HepG2 (cell line): ENCODE measurements around the gene MACROD2. TPM values are rescaled to one million over a fixed set of nuclear protein-coding genes. Genes with fewer than 3 reads are reported as not detected.

Experiments used
- ATAC-seq: fragments of 200-7000 bp; cut with Tn5 transposase; 3 replicates; pipeline ENCODE4 v1.9.1; 2020; ENCODE audit warnings: mild to moderate bottlenecking, moderate library complexity
- BruUV-seq: library from RNA; stranded (reverse); fragments of 400-500 nt; replicated peaks from 2 replicates; lab custom pipeline; 2021; lab: Mats Ljungman, UMichigan
- CTCF ChIA-PET: fragments of 300-600 bp; formaldehyde crosslinking; extraction: SDS; loops from one replicate; lab custom pipeline; 2021; ENCODE audit warnings: low total read pairs, inconsistent platforms, low intra/inter-chr PET ratio; lab: Yijun Ruan, JAX
- POLR2A ChIA-PET: fragments of 350-600 bp; sonication (Branson Sonifier 250); formaldehyde crosslinking; loops from one replicate; lab custom pipeline; 2020; ENCODE audit warnings: antibody characterized with exemption, inconsistent platforms; lab: Yijun Ruan, JAX
- DNase-seq: peaks from one replicate; pipeline ENCODE4 v3.0.0-alpha.2; 2015; ENCODE audit warnings: low spot score
- FAIRE-seq: peaks from 3 replicates; lab custom pipeline; 2011; peaks lifted over from hg19 to GRCh38; lab: Jason Lieb, UNC
- H2AFZ ChIP-seq: one replicate; pipeline ENCODE4 v1.6.1; 2011; ENCODE audit warnings: low read length, inconsistent platforms
- H3K27ac ChIP-seq: fragments of 300-600 bp; 3 replicates; pipeline ENCODE4 v1.8.0; 2011; ENCODE audit warnings: mixed run types, mild to moderate bottlenecking, mixed read lengths, low read length, inconsistent platforms; ENCODE audit not compliant: insufficient read depth; ENCODE audit errors: extremely low read length
- H3K27me3 ChIP-seq, 2 experiments: fragments of 200-600 bp in 1 of 2; 2 replicates in 1 of 2; 3 replicates in 1 of 2; pipeline versions ENCODE4 v1.6.0 to v1.8.0; 2011; ENCODE audit warnings: low read length in 2 of 2, mild to moderate bottlenecking in 2 of 2, moderate library complexity in 2 of 2, inconsistent platforms in 1 of 2; ENCODE audit not compliant: insufficient read depth in 2 of 2, control insufficient read depth in 1 of 2
- H3K36me3 ChIP-seq, 2 experiments: fragments of 200-600 bp in 1 of 2; replicated peaks in 1 of 2; 2 replicates in 1 of 2; 3 replicates in 1 of 2; pipeline versions ENCODE4 v1.5.1 to v1.8.0; 2011; ENCODE audit warnings: low read length in 2 of 2, inconsistent platforms in 1 of 2; ENCODE audit not compliant: insufficient read depth in 2 of 2, control insufficient read depth in 1 of 2
- H3K4me1 ChIP-seq: 2 replicates; pipeline ENCODE4 v1.5.1; 2012; ENCODE audit warnings: low read length, inconsistent platforms; ENCODE audit not compliant: insufficient read depth
- H3K4me2 ChIP-seq: 2 replicates; pipeline ENCODE4 v1.6.0; 2011; ENCODE audit warnings: low read depth, low read length, inconsistent platforms
- H3K4me3 ChIP-seq, 3 experiments: fragments of 200-600 bp in 1 of 3; sonication (generic), shearing (Covaris generic) in 1 of 3; replicated peaks in 1 of 3; 2 replicates each; pipeline ENCODE4 v1.5.1; 2011 to 2016; ENCODE audit warnings: low read length in 3 of 3, inconsistent platforms in 2 of 3, low read depth in 2 of 3, mild to moderate bottlenecking in 2 of 3, control low read depth in 1 of 3, mixed read lengths in 1 of 3; ENCODE audit not compliant: insufficient read depth in 1 of 3
- H3K79me2 ChIP-seq: one replicate; pipeline ENCODE4 v1.6.1; 2011; ENCODE audit warnings: low read length, inconsistent platforms; ENCODE audit not compliant: insufficient read depth
- H3K9ac ChIP-seq: 2 replicates; pipeline ENCODE4 v1.6.0; 2011; ENCODE audit warnings: mild to moderate bottlenecking, low read depth, low read length, inconsistent platforms; ENCODE audit not compliant: insufficient read depth
- H3K9me3 ChIP-seq: 2 replicates; pipeline ENCODE4 v1.5.1; 2012; ENCODE audit warnings: mild to moderate bottlenecking, low read length
- H4K20me1 ChIP-seq: 2 replicates; pipeline ENCODE4 v1.6.0; 2011; ENCODE audit warnings: inconsistent platforms, mild to moderate bottlenecking, low read length, moderate library complexity; ENCODE audit not compliant: insufficient read depth
- SNAPC4 ChIP-seq: sonication (generic); formaldehyde crosslinking; IDR thresholded peaks from 2 replicates; pipeline ENCODE4 v1.4.0; 2020; ENCODE audit warnings: mild to moderate bottlenecking, missing genetic modification reagents
- UBTF ChIP-seq: sonication (generic); formaldehyde crosslinking; IDR thresholded peaks from 2 replicates; pipeline ENCODE4 v1.4.0; 2020; ENCODE audit warnings: mild to moderate bottlenecking, missing genetic modification reagents
- ZNF564 ChIP-seq: sonication (generic); formaldehyde crosslinking; IDR thresholded peaks from 2 replicates; pipeline ENCODE4 v1.8.1; 2023; ENCODE audit warnings: mild to moderate bottlenecking, missing genetic modification reagents
- ZNF75D ChIP-seq: sonication (generic); formaldehyde crosslinking; IDR thresholded peaks from 2 replicates; pipeline ENCODE4 v1.8.1; 2023; ENCODE audit warnings: missing genetic modification reagents, mild to moderate bottlenecking, borderline replicate concordance
- ZNF879 ChIP-seq: sonication (generic); formaldehyde crosslinking; IDR thresholded peaks from 2 replicates; pipeline ENCODE4 v1.8.1; 2023; ENCODE audit warnings: missing genetic modification reagents
- WGBS: methylation state at CpG from one replicate; pipeline ENCODE4 v1.1.6; 2017; ENCODE audit warnings: low lambda C conversion rate; 5-methylcytosine and 5-hydroxymethylcytosine counted together
- in situ Hi-C: cut with HindIII; loops from 2 replicates; pipeline ENCODE4 v1.10.0; 2017; ENCODE audit warnings: low pct_unique_long_range_greater_than_20kb; ENCODE audit not compliant: extremely low pct_ligation_motif_present
- intact Hi-C: fragments of 100-400 bp; cut with micrococcal nuclease; formaldehyde crosslinking; loops from one replicate; pipeline ENCODE4 v1.10.0; 2022; ENCODE audit not compliant: unreplicated experiment
- polyA plus RNA-seq, 8 experiments: library from polyadenylated mRNA; depleted of rRNA in 3 of 8; stranded (reverse) in 7 of 8; unstranded in 1 of 8; fragments of >200 nt; fragmentation: Illumina TruSeq in 4 of 8; extraction: Trizol in 4 of 8; gene quantifications; 2 replicates each; pipeline versions ENCODE4 v1.2.1 to v1.2.3, GENCODE V29; 2011 to 2016; ENCODE audit warnings: low read depth in 4 of 8, missing spikeins in 1 of 8, mixed read lengths in 1 of 8; ENCODE audit not compliant: insufficient read depth in 1 of 8
- total RNA-seq, 5 experiments: library from RNA; depleted of rRNA; stranded (reverse); fragments of >200 nt; fragmentation: Illumina TruSeq; extraction: Trizol; gene quantifications; 2 replicates each; pipeline ENCODE4 v1.2.3, GENCODE V29; 2016; ENCODE audit warnings: low read depth in 1 of 5

The MACROD2 gene
- total and polyA plus RNA-seq, 2 of the 13 experiments (the other 11 are each of a cell fraction or from before 2014, with no cell fraction given) = 0.13 to 0.51 TPM

GRCh38 chr20:14360416-14360815, 365.1 kb downstream of the MACROD2 start:
- no peaks in the 10 kb centered on the region for H3K4me1 ChIP-seq
- H3K9ac ChIP-seq = no peak overlapping the region
- no peak overlapping the region for H3K4me2 ChIP-seq
- in situ Hi-C loops (no loop called here), intact Hi-C loops (no loop called here)
- ChIA-PET CTCF (no interaction called here), POLR2A (no interaction called here)
- no peaks in the 10 kb centered on the region for H3K27me3 ChIP-seq
- H3K79me2 ChIP-seq = no peaks in the 10 kb centered on the region
- peaks cover 13% of the 10 kb centered on the region; the same call in 1 of the 2 replicates for H3K9me3 ChIP-seq
- no peak overlapping the region for H3K4me3 ChIP-seq
- DNase-seq (no peak), ATAC-seq (no peak), FAIRE-seq (no peak)
- H4K20me1 ChIP-seq = no peaks in the 10 kb centered on the region
- no peaks in the 10 kb centered on the region for H3K36me3 ChIP-seq
- no TSS peak for BruUV-seq
- TF ChIP-seq ZNF879 (CRISPR knock-in tag) = no peak
- TF ChIP-seq UBTF (CRISPR knock-in tag) = no peak
- no peak overlapping the region for H3K27ac ChIP-seq
- H2AFZ ChIP-seq = no peak overlapping the region

- no TSS peak for BruUV-seq
- no peak for FAIRE-seq
Observed at GRCh38 chr20:14361509-14362345, 366.4 kb downstream of the MACROD2 start.

More at GRCh38 chr20:14361509-14362345, 366.4 kb downstream of the MACROD2 start:
- DNase-seq (no peak), ATAC-seq (no peak)
- 16% methylated on average over 3 of the region's 3 CpGs for WGBS
- ChIA-PET CTCF (no interaction called here), POLR2A (no interaction called here)
- H2AFZ ChIP-seq = no peak overlapping the region
- H4K20me1 ChIP-seq = no peaks in the 10 kb centered on the region
- peaks cover 13% of the 10 kb centered on the region; the same call in 1 of the 2 replicates for H3K9me3 ChIP-seq
- in situ Hi-C loops = no loop called here
- no peak overlapping the region for H3K27ac ChIP-seq
- no peaks in the 10 kb centered on the region for H3K4me1 ChIP-seq
- no peaks in the 10 kb centered on the region for H3K36me3 ChIP-seq
- no peak overlapping the region for H3K9ac ChIP-seq
- no peak for TF ChIP-seq SNAPC4
- no peak for TF ChIP-seq ZNF75D (CRISPR knock-in tag)
- no peak for TF ChIP-seq ZNF564 (CRISPR knock-in tag)
- H3K79me2 ChIP-seq = no peaks in the 10 kb centered on the region
- H3K4me2 ChIP-seq = no peak overlapping the region
- no peaks in the 10 kb centered on the region for H3K27me3 ChIP-seq
- intact Hi-C loops = no loop called here
- no peak overlapping the region for H3K4me3 ChIP-seq
